Psoas muscle (tissue), 8 donors: ENCODE results near the gene S1PR3. TPM values are rescaled to one million over a fixed set of nuclear protein-coding genes. Genes with fewer than 3 reads are reported as not detected.

Experiments
- ATAC-seq, 4 donors: fragments of 200-7000 bp; cut with Tn5 transposase; one replicate each; pipeline ENCODE4 v1.9.1; 2020; ENCODE audit warnings: moderate library complexity in 3 of 4, mild to moderate bottlenecking in 2 of 4
- DNase-seq, 2 donors: peaks; one replicate each; pipeline ENCODE4 v3.0.0-alpha.2; 2020
- H3K27ac ChIP-seq: fragments of 200-600 bp; one replicate; pipeline ENCODE4 v1.8.0; 2022
- H3K27me3 ChIP-seq, 3 donors: fragments of 200-600 bp in 1 of 3; one replicate each; pipeline versions ENCODE4 v1.6.1 to v1.8.0; 2013 to 2022; ENCODE audit warnings: low read length in 2 of 3, mild to moderate bottlenecking in 2 of 3, moderate library complexity in 1 of 3; ENCODE audit not compliant: insufficient read depth in 3 of 3
- H3K36me3 ChIP-seq, 2 donors: fragments of 200-600 bp in 1 of 2; one replicate each; pipeline versions ENCODE4 v1.6.1 to v1.8.0; 2013 to 2022; ENCODE audit warnings: low read depth in 1 of 2, mild to moderate bottlenecking in 1 of 2, moderate library complexity in 1 of 2; ENCODE audit not compliant: insufficient read depth in 1 of 2
- H3K4me1 ChIP-seq: fragments of 200-600 bp; one replicate; pipeline ENCODE4 v1.8.0; 2022
- H3K4me3 ChIP-seq: fragments of 200-600 bp; one replicate; pipeline ENCODE4 v1.8.0; 2022; ENCODE audit warnings: mild to moderate bottlenecking
- H3K9me3 ChIP-seq: fragments of 200-600 bp; one replicate; pipeline ENCODE4 v1.8.0; 2022
- CTCF ChIP-seq: fragments of 200-600 bp; IDR thresholded peaks from one replicate; pipeline ENCODE4 v1.8.0; 2022; ENCODE audit warnings: antibody characterized with exemption
- WGBS, 3 donors: extraction: QIAGEN DNeasy Blood & Tissue Kit; methylation state at CpG; one replicate each; pipeline versions ENCODE4 v1.1.6 to v1.1.7; 2013; 5-methylcytosine and 5-hydroxymethylcytosine counted together
- intact Hi-C, 2 donors: fragments of 100-400 bp; cut with DNase I; formaldehyde crosslinking; loops; one replicate each; pipeline versions ENCODE4 v1.11.0 to v1.14.2; 2022
- polyA plus RNA-seq, 3 donors: library from polyadenylated mRNA; stranded (reverse); fragments of 200-250 nt; gene quantifications; one replicate each; pipeline ENCODE4 v1.2.3, GENCODE V29; 2013
- total RNA-seq, 4 donors: library from RNA; stranded (reverse); fragmentation: NEBNext Ultra II Directional in 2 of 4; extraction: Animal tissue kit (Norgen Biotek cat#: 25700) in 2 of 4; gene quantifications; one replicate each; pipeline versions ENCODE4 v1.2.1 to v1.2.4, GENCODE V29; 2021 to 2023
- donor health status: healthy with polysubstance abuse.
- donor health status: DM: no; HTN: no; CAD: no; lungs with moderate emphysema.
- donor health status: Bipolar disorder and iron deficiency.
- donor health status: healthy.
- donor health status: DM: yes; HTN: yes; CAD: no.
- donor health status: DM: no; HTN: no; CAD: no.
- donor health status: DM: no; HTN: no; CAD: no.
- donor health status: DM: yes; HTN: yes; CAD: no.

Gene S1PR3
- total and polyA plus RNA-seq, 7 donors, result 2.3 to 5.2 (median 4.7) TPM

- ATAC-seq (no peak), DNase-seq (no peak)
- Histone ChIP-seq H3K9me3 (no peaks in the 10 kb centered on the region), H3K36me3 (no peaks in the 10 kb centered on the region), H3K27ac (no peak overlapping the region), H3K4me3 (no peak overlapping the region), H3K4me1 (no peaks in the 10 kb centered on the region), H3K27me3 (no peaks in the 10 kb centered on the region)
- TF ChIP-seq CTCF, result no peak
- intact Hi-C loops, result no loop called here
- WGBS, 3 donors, result 75 to 90% (median 89%) methylated on average over 4 of the region's 4 CpGs
Observed at GRCh38 chr9:89047667-89048066, 56.4 kb downstream of the S1PR3 start.

- no peak for DNase-seq
- Histone ChIP-seq H3K27ac (no peak overlapping the region), H3K4me1 (no peaks in the 10 kb centered on the region), H3K27me3 (no peaks in the 10 kb centered on the region), H3K4me3 (no peak overlapping the region), H3K9me3 (no peaks in the 10 kb centered on the region), H3K36me3 (no peaks in the 10 kb centered on the region)
- intact Hi-C loops, result no loop called here
- TF ChIP-seq CTCF, result no peak
- no peak for ATAC-seq
- WGBS, 3 donors, result 84 to 89% (median 89%) methylated on average over 11 of the region's 11 CpGs
Observed at GRCh38 chr9:89048616-89049015, 57.3 kb downstream of the S1PR3 start.

- DNase-seq, result no peak
- no peak overlapping the region for H3K27ac ChIP-seq
- no peaks in the 10 kb centered on the region for H3K36me3 ChIP-seq
- H3K9me3 ChIP-seq, result no peaks in the 10 kb centered on the region
- intact Hi-C loops, result no loop called here
- H3K4me1 ChIP-seq, result no peaks in the 10 kb centered on the region
- H3K4me3 ChIP-seq, result no peak overlapping the region
- no peak for ATAC-seq
- TF ChIP-seq CTCF, result no peak
- 87 to 90% (median 90%) methylated on average over 8 of the region's 8 CpGs for WGBS, 3 donors
- H3K27me3 ChIP-seq, result no peaks in the 10 kb centered on the region
Observed at GRCh38 chr9:89049646-89050045, 58.4 kb downstream of the S1PR3 start.

- ATAC-seq (no peak), DNase-seq (no peak)
- Histone ChIP-seq H3K36me3 (no peaks in the 10 kb centered on the region), H3K4me3 (no peak overlapping the region), H3K27ac (no peak overlapping the region), H3K9me3 (no peaks in the 10 kb centered on the region), H3K4me1 (no peaks in the 10 kb centered on the region), H3K27me3 (no peaks in the 10 kb centered on the region)
- intact Hi-C loops, result no loop called here
- TF ChIP-seq CTCF, result no peak
- WGBS, 3 donors, result 88 to 94% (median 93%) methylated on average over 12 of the region's 12 CpGs
Observed at GRCh38 chr9:89051421-89052025, 60.3 kb downstream of the S1PR3 start.

GRCh38 chr9:89052470-89053097, 61.3 kb downstream of the S1PR3 start:
- DNase-seq (no peak), ATAC-seq (no peak)
- H3K9me3 ChIP-seq, result no peaks in the 10 kb centered on the region
- H3K4me3 ChIP-seq, result no peak overlapping the region
- no peak for TF ChIP-seq CTCF
- intact Hi-C loops, result no loop called here
- no peaks in the 10 kb centered on the region for H3K27me3 ChIP-seq
- H3K4me1 ChIP-seq, result no peaks in the 10 kb centered on the region
- H3K27ac ChIP-seq, result no peak overlapping the region
- no peaks in the 10 kb centered on the region for H3K36me3 ChIP-seq
- 81 to 92% (median 83%) methylated on average over 6 of the region's 6 CpGs for WGBS, 3 donors
